CD4-positive, alpha-beta T cell treated with Interleukin-10 for 1 hour (primary cell): ENCODE results near the gene PRKACG.
"Not testable (repeated sequence)": the region's sequence is repeated elsewhere in the genome, so short reads cannot be mapped to it uniquely, and the experiment has no call there.

ENCODE experiments used
- DNase-seq: peaks from one replicate; pipeline ENCODE4 v3.0.0-alpha.2; 2020

Gene PRKACG

GRCh38 chr9:69023650-69024049 lies 9.7 kb upstream of the PRKACG start:
- DNase-seq = no peak

GRCh38 chr9:69020301-69021145 lies 6.6 kb upstream of the PRKACG start:
- DNase-seq = no peak

DNA sequence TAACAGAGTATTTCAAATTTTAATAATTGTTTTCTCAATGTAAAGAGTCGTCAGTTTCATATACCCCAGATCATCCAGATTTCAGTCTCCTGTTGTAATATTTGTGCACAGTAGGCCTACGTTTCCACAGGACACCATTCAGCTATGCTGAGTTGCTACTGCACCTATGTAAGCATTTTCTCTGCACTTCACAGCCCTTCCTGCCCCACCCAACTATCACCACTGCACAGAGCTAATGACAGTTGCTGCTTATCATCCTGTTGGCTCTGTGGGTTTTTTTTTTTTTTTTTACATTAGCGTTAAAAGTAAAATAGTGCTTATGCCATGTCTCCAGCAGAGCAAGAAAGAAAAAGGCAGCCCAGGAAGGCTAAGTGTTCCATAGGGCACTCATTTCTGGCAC lies 5.9 kb upstream of the PRKACG start:
- peak; percentile 56 for DNase-seq

DNA sequence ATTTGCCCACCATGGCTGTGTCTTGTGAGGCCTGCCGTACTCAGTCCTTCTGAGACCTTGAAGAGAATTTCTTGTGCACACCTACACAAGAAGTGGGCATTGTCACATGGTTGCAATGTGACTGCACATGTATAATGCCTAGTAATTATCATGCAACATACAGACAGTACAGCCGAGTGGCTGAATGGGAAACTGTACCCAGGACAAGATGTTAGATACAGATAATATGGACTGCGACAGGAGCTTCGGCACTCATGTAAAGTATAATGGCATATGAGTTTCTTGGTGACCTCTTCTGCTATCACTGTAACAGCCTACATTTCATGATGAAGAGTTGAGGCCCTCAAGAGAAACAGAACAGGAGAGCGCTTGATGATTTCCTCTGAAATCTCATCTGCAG lies 4.8 kb upstream of the PRKACG start:
- DNase-seq = no peak

DNA sequence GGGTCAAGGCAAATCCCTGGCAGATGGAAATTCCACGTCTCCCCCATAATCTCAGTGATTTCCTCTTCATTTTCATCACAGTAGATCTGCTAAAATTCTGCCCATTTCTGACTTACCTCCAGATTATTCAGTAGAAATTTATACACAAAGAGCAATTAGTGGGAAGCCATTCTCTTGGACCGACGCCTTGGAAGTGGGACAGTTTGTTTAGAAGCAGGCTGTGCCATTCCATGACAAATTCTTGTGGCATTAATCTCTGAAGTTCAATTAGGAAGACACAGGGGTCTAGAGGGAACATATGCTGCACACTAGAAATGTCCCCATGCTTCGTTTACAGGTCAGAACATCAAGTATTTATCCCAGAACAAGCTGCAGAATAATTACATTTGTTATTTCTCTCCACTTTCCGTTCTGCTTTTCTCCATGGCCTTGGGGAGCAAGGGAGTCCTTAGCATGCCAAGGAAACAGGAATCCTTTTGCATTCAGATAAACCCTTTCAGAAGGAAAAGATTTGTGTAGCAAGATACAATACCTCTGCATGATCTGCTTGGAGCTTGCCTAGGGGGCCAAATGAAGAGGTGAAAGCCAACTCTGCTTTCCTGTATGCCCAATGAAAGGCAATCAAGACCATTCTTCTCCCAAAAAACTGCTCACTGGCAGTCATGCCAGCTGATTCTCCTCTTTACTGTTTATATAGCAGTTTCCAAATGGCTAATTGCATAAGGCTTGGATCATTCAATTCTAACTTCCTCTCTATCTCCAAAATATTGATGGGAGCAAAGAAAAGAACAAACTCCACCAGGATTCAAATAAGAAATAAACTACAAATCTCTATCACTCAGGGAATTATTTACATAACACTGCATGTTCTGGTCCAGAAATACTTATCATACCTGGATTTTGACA lies 2.5 kb upstream of the PRKACG start:
- DNase-seq = no peak

GRCh38 chr9:69013382-69013727 lies 558 bp downstream of the PRKACG start:
- DNase-seq = no peak

DNA sequence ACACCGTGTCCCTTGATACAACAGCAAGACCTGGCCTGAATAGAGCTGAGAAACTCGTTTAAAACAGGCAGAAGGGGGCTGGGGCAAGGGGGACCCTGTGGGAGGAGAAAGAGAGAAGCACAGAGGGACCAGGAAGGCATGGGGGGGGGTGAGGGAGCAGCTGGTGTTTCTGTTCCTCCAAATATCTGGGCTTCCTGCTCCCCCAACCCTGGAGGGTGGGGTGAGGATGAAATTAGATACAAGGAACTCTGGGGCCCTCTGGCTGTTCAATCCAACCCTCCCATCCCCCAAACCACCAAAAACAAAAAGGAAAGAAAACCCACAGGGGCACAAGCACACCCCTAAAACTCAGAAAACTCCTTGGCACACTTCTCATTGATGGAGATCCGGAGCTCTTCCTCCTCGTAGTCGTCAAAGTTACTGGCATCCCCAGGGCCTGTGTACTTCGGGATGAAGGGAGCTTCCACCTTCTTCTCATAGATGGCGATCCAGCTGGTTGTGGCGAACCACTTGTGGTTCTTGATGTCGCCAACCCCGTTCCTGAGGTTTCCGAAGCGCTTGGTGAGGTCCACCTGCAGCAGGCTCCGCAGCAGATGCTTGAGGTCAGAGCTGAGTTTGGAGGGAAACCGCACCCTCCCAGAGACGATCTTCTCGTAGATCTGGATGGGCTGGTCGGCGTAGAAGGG lies 1.1 kb downstream of the PRKACG start:
- DNase-seq = no peak

- no peak for DNase-seq
These were observed 4.2 kb downstream of the PRKACG start for GRCh38 chr9:69009708-69010107.

- no peak for DNase-seq
These were observed 9.1 kb downstream of the PRKACG start for GRCh38 chr9:69004836-69005235.

GRCh38 chr9:69003051-69003450 lies 10.9 kb downstream of the PRKACG start:
- no peak for DNase-seq

DNA sequence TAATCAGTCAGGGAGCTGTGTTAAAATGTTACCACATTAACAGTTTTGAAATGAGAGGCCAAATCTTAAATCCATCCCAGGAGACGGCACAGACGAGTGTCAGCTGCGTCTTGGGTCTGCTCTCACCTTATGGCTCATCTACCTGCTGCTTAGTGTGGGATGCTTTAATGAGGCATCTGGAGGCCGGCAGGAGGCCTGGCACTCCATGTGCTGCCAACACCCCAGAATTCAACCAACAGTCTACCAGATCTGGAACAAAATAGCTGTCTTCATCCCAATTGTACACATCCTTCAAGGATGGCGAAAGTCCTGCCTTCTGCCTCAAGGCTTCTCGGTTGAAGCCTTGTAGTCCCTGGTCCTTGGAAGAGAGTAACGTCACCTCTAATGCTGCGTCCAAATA lies 12.0 kb downstream of the PRKACG start:
- DNase-seq = no peak

DNA sequence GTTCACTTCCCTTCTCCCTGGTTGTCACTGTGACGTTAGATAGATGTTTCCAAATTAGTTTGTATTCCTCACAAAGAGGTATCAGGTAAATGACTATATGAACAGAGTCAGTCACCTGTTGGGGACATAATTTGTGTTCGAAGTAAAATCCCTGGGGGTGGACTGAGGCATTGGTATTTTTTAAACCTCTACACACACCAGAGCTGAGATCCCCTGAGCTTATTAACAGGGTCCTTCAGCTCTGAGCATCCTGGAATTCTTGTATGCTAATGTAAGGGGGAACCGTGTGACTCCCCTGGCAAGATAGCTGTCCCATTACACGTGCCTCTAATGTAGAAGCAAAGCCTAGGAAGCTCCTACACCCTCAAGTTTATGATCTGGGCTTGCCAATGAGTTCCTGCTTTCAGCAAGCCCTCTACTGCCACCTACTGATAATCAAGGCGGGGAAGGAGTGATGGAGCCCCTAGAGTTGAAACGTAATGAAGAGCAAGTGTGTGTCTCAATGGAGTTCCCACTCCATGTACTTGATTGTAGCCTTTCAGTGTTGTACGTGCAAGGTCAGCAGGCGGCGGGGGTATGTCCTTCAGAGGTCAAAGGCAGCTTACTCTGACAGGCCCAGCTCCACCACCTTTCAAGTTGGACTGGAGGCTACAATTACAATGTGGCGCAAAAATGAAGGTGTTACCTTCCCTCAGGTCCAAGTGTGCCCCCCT lies 14.4 kb downstream of the PRKACG start:
- DNase-seq = peak; percentile 78

DNA sequence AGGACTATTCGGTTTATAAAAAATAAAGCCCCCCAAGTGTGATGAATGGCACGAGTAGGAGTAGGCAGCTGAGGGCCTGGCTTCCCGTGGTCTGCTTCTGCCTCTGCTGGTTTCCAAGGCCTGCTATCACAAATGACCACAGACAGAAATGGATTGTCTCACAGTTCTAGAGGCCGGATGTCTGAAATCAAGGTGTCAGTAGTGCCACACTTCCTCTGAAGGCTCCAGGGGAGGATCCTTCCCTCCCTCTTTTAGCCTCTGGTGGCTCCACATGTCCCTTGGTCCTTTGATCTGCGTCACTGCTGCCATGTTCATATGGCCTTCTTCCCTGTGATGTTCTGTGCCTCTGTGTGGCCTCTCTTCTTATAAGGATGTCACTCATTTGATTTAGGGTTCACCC lies 15.1 kb downstream of the PRKACG start:
- DNase-seq = no peak

DNA sequence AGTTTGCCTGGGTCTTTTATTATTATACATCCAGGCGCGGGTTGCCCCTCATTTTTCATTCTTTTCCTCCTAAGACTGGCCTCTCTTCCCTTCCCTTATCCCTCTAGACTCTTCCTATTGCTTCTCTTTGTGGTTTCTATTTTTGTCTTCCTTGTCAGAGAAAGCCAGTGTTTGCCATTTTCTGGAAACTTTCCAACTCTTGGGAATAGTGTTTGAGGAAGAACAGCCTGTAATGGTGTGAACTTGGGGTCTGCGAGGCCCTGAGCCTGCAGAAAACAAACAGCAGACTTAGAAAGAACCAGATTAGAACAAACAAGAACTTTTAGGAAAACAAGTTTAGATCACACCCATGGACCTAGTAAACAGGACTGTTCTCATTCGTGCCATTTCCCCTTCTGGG lies 15.5 kb downstream of the PRKACG start:
- DNase-seq = no peak

GRCh38 chr9:68997666-68998065 lies 16.2 kb downstream of the PRKACG start:
- DNase-seq = no peak

DNA sequence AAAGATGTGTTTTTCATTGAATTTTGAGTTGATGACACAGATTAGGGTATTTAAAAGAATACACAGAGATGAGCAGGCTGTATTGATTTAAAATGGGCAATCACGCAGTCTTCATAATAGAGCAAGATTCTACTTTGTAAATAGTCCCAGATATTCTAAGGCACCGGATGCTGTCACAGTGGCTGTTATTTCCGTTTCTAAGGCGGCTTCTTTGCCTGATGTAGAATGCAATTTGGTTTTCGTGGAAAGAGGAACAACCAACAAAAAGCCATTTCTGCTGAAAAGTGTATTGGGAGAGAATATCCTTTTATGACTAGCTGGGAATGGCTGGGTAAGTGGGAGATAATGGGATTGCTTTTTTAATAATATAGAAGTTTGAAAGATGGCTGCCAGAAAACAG lies 17.5 kb downstream of the PRKACG start:
- no peak for DNase-seq

GRCh38 chr9:68995776-68996175 lies 18.1 kb downstream of the PRKACG start:
- DNase-seq = no peak

GRCh38 chr9:68991457-68991856 lies 22.5 kb downstream of the PRKACG start:
- DNase-seq = no peak

GRCh38 chr9:68986949-68987348 lies 27.0 kb downstream of the PRKACG start:
- DNase-seq = not testable (repeated sequence)

GRCh38 chr9:68983522-68984424 lies 30.1 kb downstream of the PRKACG start:
- DNase-seq = no peak

DNA sequence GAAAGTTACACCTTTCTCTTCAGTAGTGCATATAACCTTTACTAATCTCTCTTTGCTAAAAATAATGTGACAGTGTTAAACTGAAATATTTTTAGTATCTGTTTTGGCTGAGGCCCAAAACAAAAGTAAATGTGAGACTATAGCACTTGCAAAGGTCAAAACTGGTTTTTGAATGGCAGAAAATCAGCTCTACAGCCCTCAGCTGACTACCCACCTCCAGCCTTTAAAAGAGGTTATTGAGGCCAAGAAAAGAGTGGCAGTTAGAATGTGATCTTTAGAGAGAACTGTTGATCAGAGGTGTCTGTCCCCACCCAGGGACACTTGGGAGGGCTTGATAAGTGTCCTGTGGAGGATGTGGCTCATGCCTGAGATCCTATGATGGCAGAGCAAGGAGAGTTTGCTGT lies 30.9 kb downstream of the PRKACG start:
- no peak for DNase-seq

DNA sequence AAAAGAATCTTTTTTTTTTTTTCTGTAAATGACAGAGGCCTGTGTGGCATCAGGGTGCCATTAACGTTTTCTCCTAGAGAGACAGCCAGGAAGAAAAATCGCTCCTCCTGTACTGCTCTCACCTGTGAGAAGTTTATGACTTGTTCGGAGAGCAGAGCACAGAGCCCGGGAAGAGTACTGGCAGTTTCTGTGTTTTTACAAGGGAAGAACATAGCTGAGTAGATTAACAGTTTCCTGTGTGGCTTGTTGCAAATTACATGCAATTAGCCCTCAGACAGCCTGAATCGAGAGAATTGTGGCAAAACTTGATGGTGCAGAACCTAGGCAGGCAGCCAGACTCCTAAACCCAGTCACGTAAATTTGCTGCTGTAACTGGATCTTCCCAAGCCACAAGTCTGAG lies 32.1 kb downstream of the PRKACG start:
- DNase-seq = no peak
